HUES64 (cell line): Measurements from ENCODE around the gene CRIP1.

Source experiments
- H3K27ac ChIP-seq: 2 replicates; pipeline ENCODE4 v1.7.0; 2013; ENCODE audit warnings: low read depth, low read length, inconsistent platforms
- H3K27me3 ChIP-seq: 2 replicates; pipeline ENCODE4 v1.6.1; 2013; ENCODE audit warnings: mild to moderate bottlenecking, low read length; ENCODE audit not compliant: insufficient read depth
- H3K36me3 ChIP-seq: 2 replicates; pipeline ENCODE4 v1.6.1; 2013; ENCODE audit warnings: mild to moderate bottlenecking, low read length; ENCODE audit not compliant: insufficient read depth
- H3K4me1 ChIP-seq: 2 replicates; pipeline ENCODE4 v1.6.1; 2013; ENCODE audit warnings: mild to moderate bottlenecking, low read length, moderate library complexity; ENCODE audit not compliant: insufficient read depth
- H3K4me3 ChIP-seq: 2 replicates; pipeline ENCODE4 v1.5.1; 2013; ENCODE audit warnings: mild to moderate bottlenecking, low read length, moderate library complexity
- H3K9ac ChIP-seq: 2 replicates; pipeline ENCODE4 v1.6.1; 2013; ENCODE audit warnings: mild to moderate bottlenecking, low read depth, low read length
- H3K9me3 ChIP-seq: 2 replicates; pipeline ENCODE4 v1.6.1; 2013; ENCODE audit warnings: low read depth, low read length; ENCODE audit not compliant: insufficient read depth
- WGBS: fragments of 150-250, 120-280 bp; methylation state at CpG from one replicate; pipeline ENCODE4 v1.1.7; 2013; ENCODE audit warnings: missing lambda C conversion rate; 5-methylcytosine and 5-hydroxymethylcytosine counted together

The CRIP1 gene

DNA sequence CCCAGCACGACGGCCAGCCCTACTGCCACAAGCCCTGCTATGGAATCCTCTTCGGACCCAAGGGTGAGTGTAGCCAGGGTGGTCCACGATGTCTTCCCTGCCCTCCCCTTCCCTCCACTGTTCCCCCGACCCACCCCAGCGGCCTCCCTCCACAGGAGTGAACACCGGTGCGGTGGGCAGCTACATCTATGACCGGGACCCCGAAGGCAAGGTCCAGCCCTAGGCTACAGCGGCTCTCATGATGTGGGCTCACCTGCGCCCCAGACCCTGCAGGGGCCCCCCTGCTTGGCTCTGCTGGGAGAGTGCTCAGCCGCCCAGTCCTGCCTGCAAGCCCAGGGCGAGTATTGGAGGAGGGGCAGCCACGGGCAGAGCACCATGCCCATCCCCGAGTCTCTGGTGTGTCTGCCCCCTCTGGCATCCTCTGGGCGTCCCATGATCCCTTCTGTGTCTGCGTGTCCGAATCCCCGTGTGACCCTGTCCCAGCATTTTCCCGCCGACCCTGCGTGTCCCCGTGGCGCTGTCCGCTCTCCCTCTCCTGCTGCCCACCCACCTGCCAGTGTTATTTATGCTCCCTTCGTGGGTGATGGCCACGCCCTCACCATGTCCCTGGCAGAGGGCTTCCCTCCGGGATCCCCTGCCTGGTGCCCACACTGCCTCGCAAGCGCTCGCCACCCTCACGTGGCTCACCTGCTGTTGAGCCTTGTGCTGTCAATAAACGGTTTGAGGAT is 7.1 kb upstream of the CRIP1 start:
- Histone ChIP-seq H3K27ac (no peak overlapping the region), H3K36me3 (no peaks in the 10 kb centered on the region), H3K4me1 (peaks cover 9% of the 10 kb centered on the region), H3K9ac (no peak overlapping the region), H3K4me3 (peak overlapping the region; percentile 19; the same call in 1 of the 2 replicates), H3K9me3 (no peaks in the 10 kb centered on the region), H3K27me3 (peaks cover 97% of the 10 kb centered on the region)
- 44% methylated on average over 34 of the region's 34 CpGs for WGBS

DNA sequence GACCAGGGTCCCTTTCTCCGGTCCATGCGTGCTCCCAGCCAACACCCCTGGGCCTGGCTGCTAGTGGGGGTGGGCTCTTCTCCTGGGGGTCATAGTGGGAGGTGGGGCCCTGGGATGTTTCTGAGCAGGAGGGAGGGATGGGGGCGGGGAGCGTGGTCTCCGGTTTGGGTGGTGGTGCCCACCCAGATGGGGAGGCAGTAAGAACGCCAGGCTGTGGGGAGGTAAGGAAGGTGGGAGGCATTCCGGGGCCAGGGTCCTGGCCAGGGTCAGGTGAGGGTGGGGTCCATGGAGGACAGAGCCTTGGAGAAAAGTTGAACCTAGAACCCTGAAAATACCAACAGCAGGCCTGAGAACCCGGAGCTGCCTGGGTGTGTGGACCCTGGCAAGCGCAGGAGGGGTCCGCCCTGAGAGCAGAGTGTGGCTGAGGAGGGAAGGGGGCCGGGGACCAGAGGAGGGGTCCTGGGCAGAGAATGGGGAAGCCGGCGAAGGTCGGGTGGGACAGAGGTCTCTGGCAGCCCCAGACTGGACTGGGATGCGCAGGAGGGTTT is 6.4 kb upstream of the CRIP1 start:
- WGBS: 68% methylated on average over 15 of the region's 15 CpGs
- Histone ChIP-seq H3K4me1 (peaks cover 9% of the 10 kb centered on the region), H3K27ac (no peak overlapping the region), H3K9ac (no peak overlapping the region), H3K36me3 (no peaks in the 10 kb centered on the region), H3K9me3 (no peaks in the 10 kb centered on the region), H3K27me3 (peaks cover 97% of the 10 kb centered on the region), H3K4me3 (no peak overlapping the region)

DNA sequence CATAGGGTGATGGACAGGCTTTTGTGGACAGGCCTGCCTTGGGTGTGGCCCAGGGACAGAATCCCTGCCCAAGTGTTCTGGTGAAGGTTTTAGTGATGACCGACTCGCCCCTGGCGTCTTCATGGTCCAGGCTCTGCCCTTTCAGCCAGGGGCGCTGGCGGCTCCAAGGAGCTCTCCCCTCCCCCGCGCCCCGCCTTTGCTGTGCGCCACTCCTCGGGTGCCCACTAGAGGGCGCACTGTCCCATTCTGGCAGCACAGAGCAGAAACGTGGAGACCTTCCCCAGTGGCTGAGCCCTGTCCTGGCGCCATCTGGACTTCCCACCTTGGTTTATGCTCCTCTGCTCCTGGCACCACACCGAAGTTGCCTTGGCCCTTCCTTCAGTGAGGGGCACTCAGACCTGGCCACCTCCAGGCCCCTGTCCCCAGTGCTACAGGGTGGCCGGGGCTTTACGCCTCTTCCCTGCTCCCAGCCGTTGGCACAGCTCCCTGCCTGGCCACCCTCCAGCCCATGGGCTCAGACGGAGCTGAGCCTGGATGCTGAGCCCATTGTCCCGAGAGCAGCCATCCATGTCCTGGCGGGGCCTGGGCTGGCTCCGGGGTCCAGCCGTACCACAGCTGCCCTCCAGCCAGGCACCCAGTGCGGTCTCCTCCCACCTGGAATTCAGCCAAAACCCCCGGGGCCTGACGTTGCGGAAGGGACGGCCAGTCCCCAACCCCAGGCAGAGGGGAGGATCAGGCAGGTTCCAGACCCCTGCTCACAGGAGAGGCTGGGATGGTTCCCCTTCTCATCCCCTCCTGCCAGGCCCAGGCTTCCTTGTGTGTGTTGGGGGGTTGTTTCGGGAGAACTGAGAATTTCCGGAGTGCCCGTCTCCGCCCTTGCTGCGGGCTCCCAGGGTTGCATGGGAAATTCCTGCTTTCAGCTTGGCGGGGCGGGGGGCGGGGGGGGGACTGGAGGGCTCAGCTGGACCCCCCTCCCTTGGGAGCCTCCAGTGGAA is 5.6 kb upstream of the CRIP1 start:
- WGBS: 11% methylated on average over 29 of the region's 35 CpGs
- Histone ChIP-seq H3K9me3 (no peaks in the 10 kb centered on the region), H3K27ac (no peak overlapping the region), H3K27me3 (peaks cover 97% of the 10 kb centered on the region), H3K9ac (peak overlapping the region; percentile 65), H3K36me3 (no peaks in the 10 kb centered on the region), H3K4me1 (peaks cover 9% of the 10 kb centered on the region), H3K4me3 (peak overlapping the region; percentile 12; the same call in 1 of the 2 replicates)

DNA sequence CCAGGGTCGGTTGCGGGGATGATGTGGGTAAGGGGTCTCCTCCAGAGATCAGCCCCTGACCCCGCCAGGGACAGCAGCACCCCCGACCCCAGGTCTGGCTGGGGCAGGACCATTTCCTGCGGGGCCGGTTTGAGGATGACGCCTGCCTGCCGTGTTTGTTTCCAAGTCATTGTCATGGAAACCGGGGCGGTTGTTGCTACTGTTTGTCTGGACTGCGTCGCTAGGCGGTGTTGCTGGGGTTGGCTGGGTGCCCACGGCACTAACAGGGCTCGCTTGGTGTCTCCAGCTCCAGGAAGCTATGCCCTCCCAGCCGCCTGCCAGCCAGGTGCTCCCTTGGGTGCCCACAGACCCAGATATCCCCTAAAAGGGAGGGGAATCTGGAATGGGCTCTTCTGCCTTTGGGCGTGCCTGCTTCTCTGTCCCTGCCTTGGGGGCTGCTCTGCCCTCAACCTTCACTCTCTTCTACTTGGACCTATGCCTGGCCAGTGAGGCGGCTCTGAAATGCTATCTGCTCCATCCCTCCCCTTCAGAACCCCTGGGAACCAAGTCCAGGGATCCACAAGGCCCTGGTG is 4.7 kb upstream of the CRIP1 start:
- WGBS: 7% methylated on average over 18 of the region's 18 CpGs
- Histone ChIP-seq H3K9ac (peak overlapping the region; percentile 55), H3K36me3 (no peaks in the 10 kb centered on the region), H3K27me3 (peaks cover 97% of the 10 kb centered on the region), H3K4me1 (peaks cover 9% of the 10 kb centered on the region), H3K4me3 (no peak overlapping the region), H3K9me3 (no peaks in the 10 kb centered on the region), H3K27ac (no peak overlapping the region)

DNA sequence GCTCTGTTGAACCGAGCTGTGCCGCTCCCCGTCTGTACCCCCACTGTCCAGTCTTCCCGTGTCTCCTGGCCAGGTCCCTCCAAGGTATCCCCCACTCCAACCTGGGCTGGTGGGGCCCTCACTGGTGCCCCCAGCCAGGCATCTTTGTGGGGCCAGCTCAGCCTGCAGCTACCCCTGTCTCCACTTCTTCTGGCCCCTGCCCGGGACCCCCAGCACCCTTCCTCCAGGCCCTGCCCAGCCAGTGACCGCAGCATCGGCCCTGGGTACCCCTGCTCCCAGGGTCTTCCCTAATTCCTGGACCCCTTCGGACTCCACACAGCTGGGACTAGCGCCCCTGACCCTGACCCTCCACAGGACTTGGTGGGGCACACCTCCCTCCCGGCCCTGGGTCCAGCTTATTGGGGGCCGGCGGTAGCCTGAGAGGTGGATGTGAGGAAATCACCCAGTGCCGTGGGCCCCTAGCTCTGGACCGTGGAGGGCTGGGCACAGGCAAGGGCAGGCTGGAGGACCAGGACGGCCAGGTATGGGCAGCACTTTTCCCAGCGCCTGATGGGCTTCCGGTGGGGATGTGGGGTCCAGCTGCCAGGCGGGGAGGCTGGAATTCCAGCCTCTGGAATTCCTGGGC is 4.1 kb upstream of the CRIP1 start:
- H3K9ac ChIP-seq: peak overlapping the region; percentile 55
- peaks cover 9% of the 10 kb centered on the region for H3K4me1 ChIP-seq
- WGBS: 91% methylated on average over 18 of the region's 18 CpGs
- no peak overlapping the region for H3K27ac ChIP-seq
- H3K4me3 ChIP-seq: no peak overlapping the region
- peaks cover 97% of the 10 kb centered on the region for H3K27me3 ChIP-seq
- no peaks in the 10 kb centered on the region for H3K36me3 ChIP-seq
- H3K9me3 ChIP-seq: no peaks in the 10 kb centered on the region

DNA sequence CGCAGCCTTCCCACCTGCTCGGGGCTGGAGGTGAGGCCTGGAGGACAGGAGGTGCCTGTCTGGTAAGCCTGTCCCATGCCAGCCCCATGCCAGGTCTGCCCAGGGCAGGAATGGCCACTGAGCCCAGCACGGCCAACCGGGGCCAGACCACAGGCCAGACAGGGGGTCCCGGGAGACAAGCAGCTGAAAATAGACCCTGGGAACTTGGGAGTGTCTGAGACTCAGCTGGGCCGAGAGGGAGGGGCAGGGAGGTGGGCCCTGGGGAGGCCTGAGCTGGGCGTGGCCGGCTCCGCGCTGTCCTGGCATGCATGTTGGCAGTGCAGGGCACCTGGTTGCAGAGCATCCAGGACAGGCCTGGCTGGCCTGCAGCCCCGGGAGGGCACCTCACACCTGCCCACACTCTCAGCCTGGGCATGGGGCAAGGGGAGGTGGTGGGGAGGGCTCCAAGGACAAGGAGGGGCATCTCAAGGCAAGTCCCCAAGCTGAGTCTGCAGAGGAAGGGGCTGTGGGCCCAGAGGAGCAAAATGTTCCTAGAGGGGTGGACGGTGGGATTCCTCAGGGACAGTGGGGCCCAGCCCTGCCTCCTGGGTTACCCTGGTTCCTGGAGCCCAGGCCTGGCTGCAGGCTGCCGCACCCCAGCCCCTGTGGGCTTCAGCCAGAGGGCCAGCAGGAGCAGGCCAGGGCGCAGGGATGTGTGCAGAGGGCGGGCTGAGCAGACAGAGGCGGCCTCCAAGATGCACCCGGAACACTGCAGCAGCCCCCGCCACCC is 3.2 kb upstream of the CRIP1 start:
- Histone ChIP-seq H3K27me3 (peaks cover 97% of the 10 kb centered on the region), H3K4me3 (no peak overlapping the region), H3K36me3 (no peaks in the 10 kb centered on the region), H3K4me1 (peaks cover 9% of the 10 kb centered on the region), H3K9me3 (no peaks in the 10 kb centered on the region), H3K27ac (no peak overlapping the region), H3K9ac (no peak overlapping the region)
- WGBS: 84% methylated on average over 18 of the region's 18 CpGs

DNA sequence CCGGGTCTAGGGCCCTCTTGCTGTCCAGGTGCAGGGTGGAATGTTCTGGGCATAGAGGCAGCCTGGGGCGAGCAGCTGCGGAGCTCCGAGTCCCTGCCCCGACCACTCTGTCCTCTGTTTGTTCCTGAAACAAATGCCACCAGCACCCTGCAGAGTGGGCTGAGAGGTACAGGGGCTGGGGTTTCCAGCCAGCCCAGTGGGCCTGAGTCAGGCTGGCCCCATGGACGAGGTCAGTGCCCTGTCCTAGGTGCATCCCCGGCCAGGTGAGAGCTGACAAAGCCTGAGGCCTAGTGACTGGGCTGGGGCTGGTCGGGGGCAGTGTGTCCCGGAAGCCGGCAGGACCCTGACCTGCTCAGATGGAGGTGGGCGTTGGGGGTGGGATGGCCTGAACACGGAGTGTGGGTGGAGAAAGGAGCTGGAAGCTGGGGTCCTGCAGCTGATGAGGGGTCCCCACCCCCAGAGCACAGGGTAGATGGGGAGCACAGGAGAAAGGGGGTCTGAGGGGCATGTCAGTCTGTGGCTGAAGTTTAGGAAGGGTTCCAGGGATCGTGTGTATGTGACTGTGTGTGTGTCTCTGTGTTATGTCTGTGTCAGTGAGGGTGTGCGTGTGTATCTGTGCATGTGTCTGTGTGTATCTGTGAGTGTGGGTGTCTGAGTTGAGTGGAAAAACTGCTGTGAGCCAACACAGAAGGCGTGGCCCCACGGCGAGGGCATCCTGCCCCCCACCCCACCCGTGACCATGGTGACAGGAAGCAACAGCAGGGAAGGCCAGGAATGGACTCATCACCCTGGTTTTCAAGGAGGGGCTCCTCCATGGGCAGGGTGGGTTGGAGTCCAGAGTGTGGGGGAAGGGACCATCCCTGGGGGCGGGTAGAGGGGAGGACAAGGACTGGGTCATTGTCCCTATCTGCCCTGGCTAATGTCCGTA is 2.4 kb upstream of the CRIP1 start:
- no peak overlapping the region for H3K27ac ChIP-seq
- no peak overlapping the region for H3K9ac ChIP-seq
- WGBS: 85% methylated on average over 20 of the region's 20 CpGs

DNA sequence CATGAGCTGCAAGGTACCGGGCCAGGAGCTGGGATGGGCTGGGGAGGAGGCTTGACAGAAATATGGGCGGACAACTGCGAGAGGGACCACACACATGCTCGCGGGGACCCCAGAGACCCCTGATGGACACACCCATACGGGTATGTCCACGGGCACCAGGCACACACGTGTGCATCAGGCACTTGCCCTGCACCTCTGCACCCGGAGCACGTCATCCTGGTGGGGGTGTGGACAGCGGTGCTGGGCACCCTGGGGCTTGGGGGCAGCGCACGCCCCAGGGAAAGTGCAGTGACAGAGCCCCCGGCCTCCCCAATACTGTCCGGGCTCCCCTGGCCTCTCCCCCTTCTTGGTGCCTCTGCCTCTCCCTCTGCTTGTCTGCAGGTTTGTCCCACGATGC is 1.7 kb upstream of the CRIP1 start:
- 88% methylated on average over 16 of the region's 16 CpGs for WGBS
- Histone ChIP-seq H3K9ac (no peak overlapping the region), H3K4me3 (no peak overlapping the region), H3K27ac (no peak overlapping the region), H3K27me3 (peaks cover 92% of the 10 kb centered on the region), H3K9me3 (no peaks in the 10 kb centered on the region), H3K4me1 (peaks cover 15% of the 10 kb centered on the region), H3K36me3 (no peaks in the 10 kb centered on the region)

More for the DNA sequence above, 2.4 kb upstream of the CRIP1 start:
- no peaks in the 10 kb centered on the region for H3K9me3 ChIP-seq
- no peak overlapping the region for H3K4me3 ChIP-seq
- no peaks in the 10 kb centered on the region for H3K36me3 ChIP-seq
- H3K4me1 ChIP-seq: peaks cover 12% of the 10 kb centered on the region
- peaks cover 97% of the 10 kb centered on the region for H3K27me3 ChIP-seq

DNA sequence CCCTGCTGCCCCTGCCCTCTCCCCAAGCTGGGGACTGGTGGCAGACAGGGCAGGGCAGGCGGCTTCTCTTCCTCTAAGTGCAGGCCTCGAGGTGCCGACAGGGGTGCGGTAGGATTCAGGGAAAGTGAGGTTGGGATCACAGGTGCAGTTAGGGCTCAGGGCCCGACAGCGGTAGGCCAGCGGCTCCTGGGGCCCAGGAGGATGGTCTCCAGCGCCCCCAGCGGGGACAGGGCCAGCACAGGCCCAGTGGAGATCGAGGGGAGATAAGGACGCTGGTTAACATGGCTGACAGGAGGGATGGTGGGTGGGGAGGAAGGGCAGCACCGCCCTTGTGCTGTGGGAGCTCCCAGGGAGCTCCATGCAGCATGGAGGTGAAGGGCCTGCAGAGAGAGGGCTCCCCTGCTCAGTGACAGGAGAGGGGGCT is 935 bp upstream of the CRIP1 start:
- Histone ChIP-seq H3K27ac (no peak overlapping the region), H3K36me3 (no peaks in the 10 kb centered on the region), H3K4me1 (peaks cover 15% of the 10 kb centered on the region), H3K4me3 (peak overlapping the region; percentile 1; the same call in 1 of the 2 replicates), H3K27me3 (peaks cover 85% of the 10 kb centered on the region), H3K9ac (no peak overlapping the region), H3K9me3 (no peaks in the 10 kb centered on the region)
- WGBS: 13% methylated on average over 12 of the region's 12 CpGs
